Measurements from ENCODE around the gene NHEJ1. TPM values are rescaled to one million over a fixed set of nuclear protein-coding genes. Genes with fewer than 3 reads are reported as not detected.

NHEJ1 gene
- total and polyA plus RNA-seq, 2 of the 13 experiments (the other 11 are each of a cell fraction or from before 2014, with no cell fraction given), result 30.0 to 30.7 TPM

DNA sequence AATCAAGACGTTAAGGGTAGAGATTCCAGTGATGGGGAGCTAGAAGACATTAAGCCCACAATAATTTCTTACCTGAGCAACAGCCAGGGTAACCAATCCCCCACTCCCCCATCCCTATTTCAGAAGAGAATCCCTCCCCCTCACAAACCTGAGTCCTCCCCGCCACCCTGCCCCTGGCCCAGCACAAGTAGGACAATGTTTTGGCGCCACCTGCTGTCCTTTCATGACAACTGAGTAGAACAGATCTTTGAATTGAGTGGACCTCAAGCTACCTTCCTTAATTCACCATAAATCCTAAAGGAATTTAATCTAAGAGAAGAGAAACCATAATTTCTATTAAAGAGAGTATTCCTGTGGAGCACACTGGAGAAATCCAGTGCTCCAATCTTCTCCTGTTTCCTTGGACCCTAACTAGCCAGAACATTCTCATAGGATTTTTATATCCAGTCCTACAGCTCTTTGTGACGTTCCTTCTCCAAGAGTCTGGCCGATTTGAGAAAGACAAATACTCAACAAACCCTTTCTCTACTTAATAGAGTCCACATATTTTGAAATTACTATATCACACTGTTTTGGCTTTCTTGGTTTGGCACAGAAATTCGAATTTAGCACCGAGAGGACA, 41.1 kb downstream of the NHEJ1 start (continued):
- TF ChIP-seq, protein P1, sequence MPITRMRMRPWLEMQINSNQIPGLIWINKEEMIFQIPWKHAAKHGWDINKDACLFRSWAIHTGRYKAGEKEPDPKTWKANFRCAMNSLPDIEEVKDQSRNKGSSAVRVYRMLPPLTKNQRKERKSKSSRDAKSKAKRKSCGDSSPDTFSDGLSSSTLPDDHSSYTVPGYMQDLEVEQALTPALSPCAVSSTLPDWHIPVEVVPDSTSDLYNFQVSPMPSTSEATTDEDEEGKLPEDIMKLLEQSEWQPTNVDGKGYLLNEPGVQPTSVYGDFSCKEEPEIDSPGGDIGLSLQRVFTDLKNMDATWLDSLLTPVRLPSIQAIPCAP (CRISPR knock-in tag; IDR thresholded peaks at IDR 0.05; ENCODE audit: low read depth), result no peak
- TF ChIP-seq ZNF34 (CRISPR knock-in tag; IDR thresholded peaks at IDR 0.05; ENCODE audit: borderline replicate concordance) (no peak), KDM3A (CRISPR knock-in tag; IDR thresholded peaks at IDR 0.05; ENCODE audit: low read depth) (0 out of 2 replicates have a peak, but pooled peaks have one; percentile 14), FOXC1 (CRISPR knock-in tag; IDR thresholded peaks at IDR 0.05; ENCODE audit: borderline replicate concordance) (no peak), MEIS1 (CRISPR knock-in tag; IDR thresholded peaks at IDR 0.05; ENCODE audit: borderline replicate concordance) (no peak), ZFP36 (IDR thresholded peaks at IDR 0.05; ENCODE audit: borderline replicate concordance, low read depth, low read length, partially characterized antibody) (no peak), MXI1 (IDR thresholded peaks at IDR 0.05; ENCODE audit: borderline replicate concordance, low read depth, low read length) (no peak), ZNF225 (CRISPR knock-in tag; IDR thresholded peaks at IDR 0.05) (no peak), HMG20A (CRISPR knock-in tag; IDR thresholded peaks at IDR 0.05; ENCODE audit: borderline replicate concordance) (no peak), ELF4 (CRISPR knock-in tag; IDR thresholded peaks at IDR 0.05; ENCODE audit: borderline replicate concordance) (no peak), ADNP (CRISPR knock-in tag; IDR thresholded peaks at IDR 0.05) (no peak), ZNF17 (CRISPR knock-in tag; IDR thresholded peaks at IDR 0.05) (no peak), ONECUT2 (CRISPR knock-in tag; IDR thresholded peaks at IDR 0.05) (no peak), IRF2 (CRISPR knock-in tag; IDR thresholded peaks at IDR 0.05) (no peak), GATAD2A (CRISPR knock-in tag; IDR thresholded peaks at IDR 0.05) (0 out of 2 replicates have a peak, but pooled peaks have one; percentile 15), ZNF619 (CRISPR knock-in tag; IDR thresholded peaks at IDR 0.05) (no peak), SALL1 (CRISPR knock-in tag; IDR thresholded peaks at IDR 0.05) (peak; percentile 16; the same call in 1 of the 2 replicates), ZNF780A (CRISPR knock-in tag; IDR thresholded peaks at IDR 0.05) (no peak), ZNF557 (CRISPR knock-in tag; IDR thresholded peaks at IDR 0.05) (no peak), NFYC (CRISPR knock-in tag; IDR thresholded peaks at IDR 0.05) (no peak)
- TF ChIP-seq, protein P2, sequence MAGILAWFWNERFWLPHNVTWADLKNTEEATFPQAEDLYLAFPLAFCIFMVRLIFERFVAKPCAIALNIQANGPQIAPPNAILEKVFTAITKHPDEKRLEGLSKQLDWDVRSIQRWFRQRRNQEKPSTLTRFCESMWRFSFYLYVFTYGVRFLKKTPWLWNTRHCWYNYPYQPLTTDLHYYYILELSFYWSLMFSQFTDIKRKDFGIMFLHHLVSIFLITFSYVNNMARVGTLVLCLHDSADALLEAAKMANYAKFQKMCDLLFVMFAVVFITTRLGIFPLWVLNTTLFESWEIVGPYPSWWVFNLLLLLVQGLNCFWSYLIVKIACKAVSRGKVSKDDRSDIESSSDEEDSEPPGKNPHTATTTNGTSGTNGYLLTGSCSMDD (CRISPR knock-in tag; IDR thresholded peaks at IDR 0.05), result no peak
- TF ChIP-seq, protein P3, sequence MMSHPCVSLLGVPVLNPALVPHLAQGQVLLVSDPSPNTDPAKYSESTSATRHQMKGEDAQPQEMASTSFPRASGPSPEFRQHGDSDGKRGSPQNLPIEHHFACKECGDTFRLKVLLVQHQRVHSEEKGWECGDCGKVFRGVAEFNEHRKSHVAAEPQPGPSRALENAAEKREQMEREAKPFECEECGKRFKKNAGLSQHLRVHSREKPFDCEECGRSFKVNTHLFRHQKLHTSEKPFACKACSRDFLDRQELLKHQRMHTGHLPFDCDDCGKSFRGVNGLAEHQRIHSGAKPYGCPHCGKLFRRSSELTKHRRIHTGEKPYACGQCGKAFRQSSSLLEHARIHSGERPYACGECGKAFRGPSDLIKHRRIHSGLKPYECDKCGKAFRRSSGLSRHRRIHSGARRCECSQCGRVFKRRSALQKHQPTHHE (CRISPR knock-in tag; IDR thresholded peaks at IDR 0.05; ENCODE audit: borderline replicate concordance), result no peak
- TF ChIP-seq, protein P4, sequence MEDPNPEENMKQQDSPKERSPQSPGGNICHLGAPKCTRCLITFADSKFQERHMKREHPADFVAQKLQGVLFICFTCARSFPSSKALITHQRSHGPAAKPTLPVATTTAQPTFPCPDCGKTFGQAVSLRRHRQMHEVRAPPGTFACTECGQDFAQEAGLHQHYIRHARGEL (CRISPR knock-in tag; IDR thresholded peaks at IDR 0.05), result no peak
- TF ChIP-seq, protein P5, sequence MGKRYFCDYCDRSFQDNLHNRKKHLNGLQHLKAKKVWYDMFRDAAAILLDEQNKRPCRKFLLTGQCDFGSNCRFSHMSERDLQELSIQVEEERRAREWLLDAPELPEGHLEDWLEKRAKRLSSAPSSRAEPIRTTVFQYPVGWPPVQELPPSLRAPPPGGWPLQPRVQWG (CRISPR knock-in tag; IDR thresholded peaks at IDR 0.05; ENCODE audit: borderline replicate concordance, low read depth), result no peak
- TF ChIP-seq, protein P6, sequence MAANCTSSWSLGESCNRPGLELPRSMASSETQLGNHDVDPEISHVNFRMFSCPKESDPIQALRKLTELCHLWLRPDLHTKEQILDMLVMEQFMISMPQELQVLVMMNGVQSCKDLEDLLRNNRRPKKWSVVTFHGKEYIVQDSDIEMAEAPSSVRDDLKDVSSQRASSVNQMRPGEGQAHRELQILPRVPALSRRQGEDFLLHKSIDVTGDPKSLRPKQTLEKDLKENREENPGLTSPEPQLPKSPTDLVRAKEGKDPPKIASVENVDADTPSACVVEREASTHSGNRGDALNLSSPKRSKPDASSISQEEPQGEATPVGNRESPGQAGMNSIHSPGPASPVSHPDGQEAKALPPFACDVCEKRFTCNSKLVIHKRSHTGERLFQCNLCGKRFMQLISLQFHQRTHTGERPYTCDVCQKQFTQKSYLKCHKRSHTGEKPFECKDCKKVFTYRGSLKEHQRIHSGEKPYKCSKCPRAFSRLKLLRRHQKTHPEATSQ (CRISPR knock-in tag; IDR thresholded peaks at IDR 0.05; ENCODE audit: borderline replicate concordance), result no peak

Data from HepG2 (cell line).